ENCODE data around the gene CHTOP. TPM values are rescaled to one million over a fixed set of nuclear protein-coding genes. Genes with fewer than 3 reads are reported as not detected.

The CHTOP gene
- total and polyA plus RNA-seq, 2 experiments from 2014 or later: 73.4 to 97.8 TPM

DNA sequence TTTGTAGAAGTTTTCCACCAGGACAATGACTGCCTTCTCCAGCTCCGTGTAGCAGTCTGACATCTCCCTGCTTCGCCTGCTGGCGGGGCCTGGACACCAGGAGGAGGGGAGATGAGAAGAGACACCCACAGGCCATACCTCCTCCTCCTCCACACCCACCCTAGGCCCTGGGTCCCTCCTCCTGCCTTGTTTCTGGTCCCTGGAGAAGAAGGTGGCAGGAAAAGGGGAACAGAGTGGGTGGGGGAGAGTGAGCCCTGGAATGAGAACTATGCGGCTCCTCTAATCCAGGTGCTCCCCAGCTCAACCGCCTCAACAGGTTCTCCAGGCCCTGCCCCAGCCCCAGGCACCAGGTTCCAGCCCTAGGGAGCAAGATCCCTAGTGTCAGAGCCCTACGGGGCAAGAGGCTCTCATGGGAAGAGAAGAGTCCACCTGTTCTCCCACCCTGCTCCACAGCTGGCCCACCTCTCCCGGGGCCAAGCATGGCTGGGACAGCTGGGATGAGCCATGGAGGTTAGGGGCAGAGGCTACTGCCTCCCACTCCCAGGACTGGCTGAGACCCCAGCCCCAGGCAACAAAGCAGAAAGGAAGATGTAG lies 25.7 kb upstream of the CHTOP start:
- Histone ChIP-seq H4K20me1 (replicated peaks; ENCODE audit: insufficient read depth) (no peaks in the 10 kb centered on the region), H2AFZ (no peak overlapping the region), H3K9me2 (ENCODE audit: insufficient read depth) (no peaks in the 10 kb centered on the region), H3K27me3 (ENCODE audit: insufficient read depth) (no peaks in the 10 kb centered on the region), H3K36me3 (ENCODE audit: insufficient read depth) (no peaks in the 10 kb centered on the region), H3F3A (replicated peaks; ENCODE audit: low read depth) (no peaks in the 10 kb centered on the region; the same call in 1 of the 2 replicates), H3K79me2 (replicated peaks; ENCODE audit: insufficient read depth) (no peaks in the 10 kb centered on the region), H3K4me2 (peak overlapping the region; percentile 66), H3K4me1 (ENCODE audit: insufficient read depth) (peaks cover 45% of the 10 kb centered on the region), H3K4me3 (no peak overlapping the region), H3K27ac (ENCODE audit: low read depth) (no peak overlapping the region)
- no peaks in the 10 kb centered on the region for H3K9me3 Mint-ChIP-seq
- ATAC-seq: no peak
- H3K4me3 Mint-ChIP-seq: no peak overlapping the region
- H3K4me1 Mint-ChIP-seq: peaks cover 43% of the 10 kb centered on the region
- H3K27ac Mint-ChIP-seq: no peak overlapping the region
- DNase-seq (ENCODE audit: low spot score): peak; percentile 39
- no peaks in the 10 kb centered on the region; the same call in 1 of the 3 replicates for H3K36me3 Mint-ChIP-seq (ENCODE audit: low read depth)
- TF ChIP-seq, protein P1, sequence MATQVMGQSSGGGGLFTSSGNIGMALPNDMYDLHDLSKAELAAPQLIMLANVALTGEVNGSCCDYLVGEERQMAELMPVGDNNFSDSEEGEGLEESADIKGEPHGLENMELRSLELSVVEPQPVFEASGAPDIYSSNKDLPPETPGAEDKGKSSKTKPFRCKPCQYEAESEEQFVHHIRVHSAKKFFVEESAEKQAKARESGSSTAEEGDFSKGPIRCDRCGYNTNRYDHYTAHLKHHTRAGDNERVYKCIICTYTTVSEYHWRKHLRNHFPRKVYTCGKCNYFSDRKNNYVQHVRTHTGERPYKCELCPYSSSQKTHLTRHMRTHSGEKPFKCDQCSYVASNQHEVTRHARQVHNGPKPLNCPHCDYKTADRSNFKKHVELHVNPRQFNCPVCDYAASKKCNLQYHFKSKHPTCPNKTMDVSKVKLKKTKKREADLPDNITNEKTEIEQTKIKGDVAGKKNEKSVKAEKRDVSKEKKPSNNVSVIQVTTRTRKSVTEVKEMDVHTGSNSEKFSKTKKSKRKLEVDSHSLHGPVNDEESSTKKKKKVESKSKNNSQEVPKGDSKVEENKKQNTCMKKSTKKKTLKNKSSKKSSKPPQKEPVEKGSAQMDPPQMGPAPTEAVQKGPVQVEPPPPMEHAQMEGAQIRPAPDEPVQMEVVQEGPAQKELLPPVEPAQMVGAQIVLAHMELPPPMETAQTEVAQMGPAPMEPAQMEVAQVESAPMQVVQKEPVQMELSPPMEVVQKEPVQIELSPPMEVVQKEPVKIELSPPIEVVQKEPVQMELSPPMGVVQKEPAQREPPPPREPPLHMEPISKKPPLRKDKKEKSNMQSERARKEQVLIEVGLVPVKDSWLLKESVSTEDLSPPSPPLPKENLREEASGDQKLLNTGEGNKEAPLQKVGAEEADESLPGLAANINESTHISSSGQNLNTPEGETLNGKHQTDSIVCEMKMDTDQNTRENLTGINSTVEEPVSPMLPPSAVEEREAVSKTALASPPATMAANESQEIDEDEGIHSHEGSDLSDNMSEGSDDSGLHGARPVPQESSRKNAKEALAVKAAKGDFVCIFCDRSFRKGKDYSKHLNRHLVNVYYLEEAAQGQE (IDR thresholded peaks at IDR 0.05; ENCODE audit: unreplicated experiment): no peak
- TF ChIP-seq JUNB (IDR thresholded peaks at IDR 0.05; ENCODE audit: unreplicated experiment): no peak
- TF ChIP-seq NANOG (IDR thresholded peaks at IDR 0.05; ENCODE audit: borderline replicate concordance): no peak
- no peak for TF ChIP-seq ZNF331 (CRISPR knock-in tag; IDR thresholded peaks at IDR 0.05; ENCODE audit: low read depth)
- TF ChIP-seq, protein P2, sequence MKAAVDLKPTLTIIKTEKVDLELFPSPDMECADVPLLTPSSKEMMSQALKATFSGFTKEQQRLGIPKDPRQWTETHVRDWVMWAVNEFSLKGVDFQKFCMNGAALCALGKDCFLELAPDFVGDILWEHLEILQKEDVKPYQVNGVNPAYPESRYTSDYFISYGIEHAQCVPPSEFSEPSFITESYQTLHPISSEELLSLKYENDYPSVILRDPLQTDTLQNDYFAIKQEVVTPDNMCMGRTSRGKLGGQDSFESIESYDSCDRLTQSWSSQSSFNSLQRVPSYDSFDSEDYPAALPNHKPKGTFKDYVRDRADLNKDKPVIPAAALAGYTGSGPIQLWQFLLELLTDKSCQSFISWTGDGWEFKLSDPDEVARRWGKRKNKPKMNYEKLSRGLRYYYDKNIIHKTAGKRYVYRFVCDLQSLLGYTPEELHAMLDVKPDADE (IDR thresholded peaks at IDR 0.05): no peak
- TF ChIP-seq, protein P3, sequence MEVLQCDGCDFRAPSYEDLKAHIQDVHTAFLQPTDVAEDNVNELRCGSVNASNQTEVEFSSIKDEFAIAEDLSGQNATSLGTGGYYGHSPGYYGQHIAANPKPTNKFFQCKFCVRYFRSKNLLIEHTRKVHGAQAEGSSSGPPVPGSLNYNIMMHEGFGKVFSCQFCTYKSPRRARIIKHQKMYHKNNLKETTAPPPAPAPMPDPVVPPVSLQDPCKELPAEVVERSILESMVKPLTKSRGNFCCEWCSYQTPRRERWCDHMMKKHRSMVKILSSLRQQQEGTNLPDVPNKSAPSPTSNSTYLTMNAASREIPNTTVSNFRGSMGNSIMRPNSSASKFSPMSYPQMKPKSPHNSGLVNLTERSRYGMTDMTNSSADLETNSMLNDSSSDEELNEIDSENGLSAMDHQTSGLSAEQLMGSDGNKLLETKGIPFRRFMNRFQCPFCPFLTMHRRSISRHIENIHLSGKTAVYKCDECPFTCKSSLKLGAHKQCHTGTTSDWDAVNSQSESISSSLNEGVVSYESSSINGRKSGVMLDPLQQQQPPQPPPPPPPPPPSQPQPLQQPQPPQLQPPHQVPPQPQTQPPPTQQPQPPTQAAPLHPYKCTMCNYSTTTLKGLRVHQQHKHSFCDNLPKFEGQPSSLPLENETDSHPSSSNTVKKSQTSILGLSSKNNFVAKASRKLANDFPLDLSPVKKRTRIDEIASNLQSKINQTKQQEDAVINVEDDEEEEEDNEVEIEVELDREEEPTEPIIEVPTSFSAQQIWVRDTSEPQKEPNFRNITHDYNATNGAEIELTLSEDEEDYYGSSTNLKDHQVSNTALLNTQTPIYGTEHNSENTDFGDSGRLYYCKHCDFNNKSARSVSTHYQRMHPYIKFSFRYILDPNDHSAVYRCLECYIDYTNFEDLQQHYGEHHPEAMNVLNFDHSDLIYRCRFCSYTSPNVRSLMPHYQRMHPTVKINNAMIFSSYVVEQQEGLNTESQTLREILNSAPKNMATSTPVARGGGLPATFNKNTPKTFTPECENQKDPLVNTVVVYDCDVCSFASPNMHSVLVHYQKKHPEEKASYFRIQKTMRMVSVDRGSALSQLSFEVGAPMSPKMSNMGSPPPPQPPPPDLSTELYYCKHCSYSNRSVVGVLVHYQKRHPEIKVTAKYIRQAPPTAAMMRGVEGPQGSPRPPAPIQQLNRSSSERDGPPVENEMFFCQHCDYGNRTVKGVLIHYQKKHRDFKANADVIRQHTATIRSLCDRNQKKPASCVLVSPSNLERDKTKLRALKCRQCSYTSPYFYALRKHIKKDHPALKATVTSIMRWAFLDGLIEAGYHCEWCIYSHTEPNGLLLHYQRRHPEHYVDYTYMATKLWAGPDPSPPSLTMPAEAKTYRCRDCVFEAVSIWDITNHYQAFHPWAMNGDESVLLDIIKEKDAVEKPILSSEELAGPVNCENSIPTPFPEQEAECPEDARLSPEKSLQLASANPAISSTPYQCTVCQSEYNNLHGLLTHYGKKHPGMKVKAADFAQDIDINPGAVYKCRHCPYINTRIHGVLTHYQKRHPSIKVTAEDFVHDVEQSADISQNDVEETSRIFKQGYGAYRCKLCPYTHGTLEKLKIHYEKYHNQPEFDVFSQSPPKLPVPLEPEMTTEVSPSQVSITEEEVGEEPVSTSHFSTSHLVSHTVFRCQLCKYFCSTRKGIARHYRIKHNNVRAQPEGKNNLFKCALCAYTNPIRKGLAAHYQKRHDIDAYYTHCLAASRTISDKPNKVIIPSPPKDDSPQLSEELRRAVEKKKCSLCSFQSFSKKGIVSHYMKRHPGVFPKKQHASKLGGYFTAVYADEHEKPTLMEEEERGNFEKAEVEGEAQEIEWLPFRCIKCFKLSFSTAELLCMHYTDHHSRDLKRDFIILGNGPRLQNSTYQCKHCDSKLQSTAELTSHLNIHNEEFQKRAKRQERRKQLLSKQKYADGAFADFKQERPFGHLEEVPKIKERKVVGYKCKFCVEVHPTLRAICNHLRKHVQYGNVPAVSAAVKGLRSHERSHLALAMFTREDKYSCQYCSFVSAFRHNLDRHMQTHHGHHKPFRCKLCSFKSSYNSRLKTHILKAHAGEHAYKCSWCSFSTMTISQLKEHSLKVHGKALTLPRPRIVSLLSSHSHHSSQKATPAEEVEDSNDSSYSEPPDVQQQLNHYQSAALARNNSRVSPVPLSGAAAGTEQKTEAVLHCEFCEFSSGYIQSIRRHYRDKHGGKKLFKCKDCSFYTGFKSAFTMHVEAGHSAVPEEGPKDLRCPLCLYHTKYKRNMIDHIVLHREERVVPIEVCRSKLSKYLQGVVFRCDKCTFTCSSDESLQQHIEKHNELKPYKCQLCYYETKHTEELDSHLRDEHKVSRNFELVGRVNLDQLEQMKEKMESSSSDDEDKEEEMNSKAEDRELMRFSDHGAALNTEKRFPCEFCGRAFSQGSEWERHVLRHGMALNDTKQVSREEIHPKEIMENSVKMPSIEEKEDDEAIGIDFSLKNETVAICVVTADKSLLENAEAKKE (CRISPR knock-in tag; IDR thresholded peaks at IDR 0.05): no peak
- no peak for TF ChIP-seq POLR2AphosphoS5 (IDR thresholded peaks at IDR 0.05; ENCODE audit: low read depth)
- TF ChIP-seq EZH2phosphoT487 (IDR thresholded peaks at IDR 0.05; ENCODE audit: unreplicated experiment): no peak
- no peak for TF ChIP-seq EZH2 (IDR thresholded peaks at IDR 0.05; ENCODE audit: low read depth, unreplicated experiment)
- TF ChIP-seq ZNF114 (CRISPR knock-in tag; IDR thresholded peaks at IDR 0.05): no peak
- no peak for TF ChIP-seq STAT1 (IDR thresholded peaks at IDR 0.05; ENCODE audit: unreplicated experiment)
- TF ChIP-seq, protein P4, sequence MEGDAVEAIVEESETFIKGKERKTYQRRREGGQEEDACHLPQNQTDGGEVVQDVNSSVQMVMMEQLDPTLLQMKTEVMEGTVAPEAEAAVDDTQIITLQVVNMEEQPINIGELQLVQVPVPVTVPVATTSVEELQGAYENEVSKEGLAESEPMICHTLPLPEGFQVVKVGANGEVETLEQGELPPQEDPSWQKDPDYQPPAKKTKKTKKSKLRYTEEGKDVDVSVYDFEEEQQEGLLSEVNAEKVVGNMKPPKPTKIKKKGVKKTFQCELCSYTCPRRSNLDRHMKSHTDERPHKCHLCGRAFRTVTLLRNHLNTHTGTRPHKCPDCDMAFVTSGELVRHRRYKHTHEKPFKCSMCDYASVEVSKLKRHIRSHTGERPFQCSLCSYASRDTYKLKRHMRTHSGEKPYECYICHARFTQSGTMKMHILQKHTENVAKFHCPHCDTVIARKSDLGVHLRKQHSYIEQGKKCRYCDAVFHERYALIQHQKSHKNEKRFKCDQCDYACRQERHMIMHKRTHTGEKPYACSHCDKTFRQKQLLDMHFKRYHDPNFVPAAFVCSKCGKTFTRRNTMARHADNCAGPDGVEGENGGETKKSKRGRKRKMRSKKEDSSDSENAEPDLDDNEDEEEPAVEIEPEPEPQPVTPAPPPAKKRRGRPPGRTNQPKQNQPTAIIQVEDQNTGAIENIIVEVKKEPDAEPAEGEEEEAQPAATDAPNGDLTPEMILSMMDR (conservative IDR thresholded peaks at IDR 0.05; ENCODE audit: low read depth in 2 of 2): no peak
- no peak for TF ChIP-seq CREB1 (CRISPR knock-in tag; IDR thresholded peaks at IDR 0.05; ENCODE audit: low read depth)
- peaks cover 9% of the 10 kb centered on the region for H3K27me3 Mint-ChIP-seq (ENCODE audit: insufficient read depth, low read depth, poor library complexity)
